ENCODE data around the gene PLAAT3.
A peak's percentile ranks its signal among the peaks of the same experiment; 100 is the strongest.

GRCh38 chr11:63592975-63593395, 21.2 kb downstream of the PLAAT3 start:
- peak; percentile 78 for TF ChIP-seq CTCF (IDR thresholded peaks at IDR 0.05; ENCODE audit: low read depth, low read length)
- no peak for TF ChIP-seq EZH2phosphoT487 (IDR thresholded peaks at IDR 0.05; ENCODE audit: low read depth)
